ENCODE results near the gene DPP8. TPM values are rescaled to one million over a fixed set of nuclear protein-coding genes. Genes with fewer than 3 reads are reported as not detected.

The DPP8 gene
- total and polyA plus RNA-seq, 2 experiments from 2014 or later = 21.7 to 33.5 TPM

- H3K27ac Mint-ChIP-seq = no peak overlapping the region
- Histone ChIP-seq H3K79me2 (replicated peaks; ENCODE audit: insufficient read depth) (no peaks in the 10 kb centered on the region), H3K36me3 (ENCODE audit: insufficient read depth) (peaks cover 6% of the 10 kb centered on the region; the same call in 1 of the 2 replicates), H4K20me1 (replicated peaks; ENCODE audit: insufficient read depth) (peaks cover 6% of the 10 kb centered on the region; the same call in 1 of the 2 replicates), H3K27ac (ENCODE audit: low read depth) (no peak overlapping the region), H3K4me1 (ENCODE audit: insufficient read depth) (peaks cover 12% of the 10 kb centered on the region), H3F3A (replicated peaks; ENCODE audit: low read depth) (peaks cover 10% of the 10 kb centered on the region), H2AFZ (peak overlapping the region; percentile 52), H3K4me2 (peak overlapping the region; percentile 89), H3K9me2 (ENCODE audit: insufficient read depth) (no peaks in the 10 kb centered on the region), H3K4me3 (peak overlapping the region; percentile 68), H3K27me3 (ENCODE audit: insufficient read depth) (peaks cover 59% of the 10 kb centered on the region)
- peaks cover 22% of the 10 kb centered on the region; the same call in 2 of the 3 replicates for H3K36me3 Mint-ChIP-seq (ENCODE audit: low read depth)
- H3K4me3 Mint-ChIP-seq = peak overlapping the region; percentile 63
- peaks cover 24% of the 10 kb centered on the region for H3K4me1 Mint-ChIP-seq
- TF ChIP-seq EZH2 (IDR thresholded peaks at IDR 0.05; ENCODE audit: low read depth, unreplicated experiment) (peak; percentile 78), ETS1 (IDR thresholded peaks at IDR 0.05) (no peak)
- H3K27me3 Mint-ChIP-seq (ENCODE audit: insufficient read depth, low read depth, poor library complexity) = peaks cover 41% of the 10 kb centered on the region
- DNase-seq (ENCODE audit: low spot score) (peak; percentile 66), ATAC-seq (peak; percentile 3; the same call in 2 of the 3 replicates)
- H3K9me3 Mint-ChIP-seq = no peaks in the 10 kb centered on the region
Measured at GRCh38 chr15:65396283-65396964, 121.1 kb downstream of the DPP8 start.

- TF ChIP-seq JUNB (IDR thresholded peaks at IDR 0.05; ENCODE audit: unreplicated experiment) (no peak), EZH2 (IDR thresholded peaks at IDR 0.05; ENCODE audit: low read depth, unreplicated experiment) (peak; percentile 76), ETS1 (IDR thresholded peaks at IDR 0.05) (no peak), CTCF (conservative IDR thresholded peaks at IDR 0.05; ENCODE audit: low read depth in 2 of 2) (peak in 1 of 2 experiments; percentile 34; a peak in 3 of 4 replicates)
- peak overlapping the region; percentile 66 for H2AFZ ChIP-seq
Measured at GRCh38 chr15:65395567-65396202, 121.8 kb downstream of the DPP8 start.

More at GRCh38 chr15:65395567-65396202, 121.8 kb downstream of the DPP8 start:
- H3K27ac ChIP-seq (ENCODE audit: low read depth) = no peak overlapping the region
- H3K4me2 ChIP-seq = peak overlapping the region; percentile 84
- no peaks in the 10 kb centered on the region for H3K9me2 ChIP-seq (ENCODE audit: insufficient read depth)
- peaks cover 18% of the 10 kb centered on the region for H3K4me1 Mint-ChIP-seq
- peaks cover 6% of the 10 kb centered on the region; the same call in 1 of the 2 replicates for H3K36me3 ChIP-seq (ENCODE audit: insufficient read depth)
- H3K4me3 Mint-ChIP-seq = peak overlapping the region; percentile 63; the same call in 2 of the 3 replicates
- peaks cover 25% of the 10 kb centered on the region; the same call in 2 of the 3 replicates for H3K36me3 Mint-ChIP-seq (ENCODE audit: low read depth)
- DNase-seq (ENCODE audit: low spot score) (peak; percentile 64), ATAC-seq (peak; percentile 56)
- peaks cover 8% of the 10 kb centered on the region for H3K4me1 ChIP-seq (ENCODE audit: insufficient read depth)
- H3K27me3 ChIP-seq (ENCODE audit: insufficient read depth) = peaks cover 59% of the 10 kb centered on the region
- H4K20me1 ChIP-seq (replicated peaks; ENCODE audit: insufficient read depth) = peaks cover 6% of the 10 kb centered on the region; the same call in 1 of the 2 replicates
- peak overlapping the region; percentile 68 for H3K4me3 ChIP-seq
- H3K9me3 Mint-ChIP-seq = no peaks in the 10 kb centered on the region
- no peak overlapping the region for H3K27ac Mint-ChIP-seq
- peaks cover 41% of the 10 kb centered on the region for H3K27me3 Mint-ChIP-seq (ENCODE audit: insufficient read depth, low read depth, poor library complexity)
- H3K79me2 ChIP-seq (replicated peaks; ENCODE audit: insufficient read depth) = no peaks in the 10 kb centered on the region
- H3F3A ChIP-seq (replicated peaks; ENCODE audit: low read depth) = peaks cover 10% of the 10 kb centered on the region
